HUES48 (cell line): ENCODE data around the gene GYPC.
"Not testable (repeated sequence)": the region's sequence is repeated elsewhere in the genome, so short reads cannot be mapped to it uniquely, and the experiment has no call there.

Experiments used
- H3K27ac ChIP-seq: one replicate; pipeline ENCODE4 v1.7.0; 2013; ENCODE audit warnings: low read depth, low read length, inconsistent platforms
- H3K27me3 ChIP-seq: 2 replicates; pipeline ENCODE4 v1.6.1; 2013; ENCODE audit warnings: mild to moderate bottlenecking, low read length; ENCODE audit not compliant: control insufficient read depth, insufficient read depth
- H3K36me3 ChIP-seq: 2 replicates; pipeline ENCODE4 v1.6.1; 2013; ENCODE audit warnings: low read length; ENCODE audit not compliant: control insufficient read depth, insufficient read depth
- H3K4me1 ChIP-seq: 2 replicates; pipeline ENCODE4 v1.6.1; 2013; ENCODE audit warnings: mild to moderate bottlenecking, low read length; ENCODE audit not compliant: control insufficient read depth, insufficient read depth
- H3K4me3 ChIP-seq: 2 replicates; pipeline ENCODE4 v1.5.1; 2013; ENCODE audit warnings: mild to moderate bottlenecking, low read depth, low read length
- H3K9ac ChIP-seq: 2 replicates; pipeline ENCODE4 v1.6.1; 2013; ENCODE audit warnings: mild to moderate bottlenecking, low read depth, low read length, moderate library complexity
- H3K9me3 ChIP-seq: 2 replicates; pipeline ENCODE4 v1.6.1; 2013; ENCODE audit warnings: low read length; ENCODE audit not compliant: control insufficient read depth, insufficient read depth

Gene GYPC

GRCh38 chr2:126638746-126639145 is 17.2 kb upstream of the GYPC start:
- H3K9me3 ChIP-seq: no peaks in the 10 kb centered on the region
- H3K27me3 ChIP-seq: no peaks in the 10 kb centered on the region
- no peaks in the 10 kb centered on the region for H3K36me3 ChIP-seq
- no peak overlapping the region for H3K9ac ChIP-seq
- H3K4me1 ChIP-seq: 0 out of 2 replicates have a peak, but pooled peaks cover 7% of the 10 kb centered on the region
- no peak overlapping the region for H3K27ac ChIP-seq
- H3K4me3 ChIP-seq: no peak overlapping the region

- H3K27me3 ChIP-seq: no peaks in the 10 kb centered on the region
- 0 out of 2 replicates have a peak, but pooled peaks cover 7% of the 10 kb centered on the region for H3K4me1 ChIP-seq
Observed at GRCh38 chr2:126639276-126639675, 16.7 kb upstream of the GYPC start.

GRCh38 chr2:126641294-126641693 is 14.7 kb upstream of the GYPC start:
- not testable (repeated sequence) for H3K27ac ChIP-seq, H3K4me1 ChIP-seq, H3K4me3 ChIP-seq, H3K27me3 ChIP-seq, H3K9me3 ChIP-seq, H3K36me3 ChIP-seq, H3K9ac ChIP-seq

More at GRCh38 chr2:126639276-126639675, 16.7 kb upstream of the GYPC start:
- Histone ChIP-seq H3K27ac (no peak overlapping the region), H3K4me3 (no peak overlapping the region), H3K36me3 (no peaks in the 10 kb centered on the region), H3K9ac (no peak overlapping the region), H3K9me3 (no peaks in the 10 kb centered on the region)

- Histone ChIP-seq H3K9ac (no peak overlapping the region), H3K4me1 (0 out of 2 replicates have a peak, but pooled peaks cover 7% of the 10 kb centered on the region), H3K27ac (no peak overlapping the region), H3K9me3 (no peaks in the 10 kb centered on the region), H3K4me3 (no peak overlapping the region), H3K36me3 (no peaks in the 10 kb centered on the region), H3K27me3 (no peaks in the 10 kb centered on the region)
Observed at GRCh38 chr2:126642031-126642430, 13.9 kb upstream of the GYPC start.

- no peaks in the 10 kb centered on the region for H3K9me3 ChIP-seq
- no peak overlapping the region for H3K27ac ChIP-seq
- H3K9ac ChIP-seq: no peak overlapping the region
- no peak overlapping the region for H3K4me3 ChIP-seq
- no peaks in the 10 kb centered on the region for H3K27me3 ChIP-seq
- H3K4me1 ChIP-seq: 0 out of 2 replicates have a peak, but pooled peaks cover 7% of the 10 kb centered on the region
- no peaks in the 10 kb centered on the region for H3K36me3 ChIP-seq
Observed at GRCh38 chr2:126643431-126643830, 12.5 kb upstream of the GYPC start.

DNA sequence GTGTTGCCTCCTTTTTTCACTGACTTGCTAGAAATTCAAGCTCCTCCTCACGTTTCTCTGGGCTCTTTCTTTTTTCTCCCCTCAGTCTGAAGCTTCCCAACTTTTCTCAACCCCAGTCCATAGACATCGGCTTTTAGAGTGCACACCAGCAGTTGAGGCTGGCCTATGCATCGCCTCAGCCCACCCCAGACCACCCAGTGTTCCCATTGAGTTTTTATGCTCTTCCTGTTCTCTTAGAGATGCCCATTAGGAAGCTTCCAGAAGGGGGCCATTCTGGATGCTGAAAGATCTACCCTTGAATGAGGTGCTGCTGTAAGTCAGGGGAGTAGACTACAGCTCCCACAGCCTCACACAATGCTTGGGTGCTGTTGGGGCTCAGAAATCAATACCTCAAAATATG is 12.0 kb upstream of the GYPC start:
- Histone ChIP-seq H3K9ac (no peak overlapping the region), H3K27me3 (no peaks in the 10 kb centered on the region), H3K4me1 (0 out of 2 replicates have a peak, but pooled peaks cover 7% of the 10 kb centered on the region), H3K36me3 (no peaks in the 10 kb centered on the region), H3K4me3 (no peak overlapping the region), H3K9me3 (no peaks in the 10 kb centered on the region), H3K27ac (no peak overlapping the region)

DNA sequence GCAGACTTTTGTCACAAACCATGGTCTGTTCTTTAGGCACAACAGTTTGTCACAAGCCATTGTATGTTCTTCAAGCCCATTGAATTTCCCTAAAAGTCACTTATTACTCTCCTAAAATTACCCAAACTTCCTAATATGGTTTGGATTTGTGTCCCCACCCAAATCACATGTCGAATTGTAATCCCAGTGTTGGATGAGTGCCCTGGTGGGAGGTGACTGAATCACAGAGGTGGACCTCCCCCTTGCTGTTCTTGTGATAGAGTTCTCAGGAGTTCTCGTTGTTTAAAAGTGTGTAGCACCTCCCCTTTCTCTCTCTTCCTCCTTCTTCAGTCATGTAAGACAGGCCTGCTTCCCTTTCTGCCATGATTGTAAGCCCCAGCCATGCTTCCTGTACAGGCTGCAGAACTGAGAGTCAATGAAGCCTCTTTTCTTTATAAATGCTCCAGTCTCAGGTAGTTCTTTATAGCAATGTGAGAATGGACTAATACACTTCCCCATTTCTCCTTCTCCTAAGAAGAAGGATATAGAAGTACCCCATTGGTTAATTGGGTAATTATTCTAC is 11.2 kb upstream of the GYPC start:
- Histone ChIP-seq H3K9ac (no peak overlapping the region), H3K9me3 (no peaks in the 10 kb centered on the region), H3K36me3 (no peaks in the 10 kb centered on the region), H3K4me1 (0 out of 2 replicates have a peak, but pooled peaks cover 7% of the 10 kb centered on the region), H3K27me3 (no peaks in the 10 kb centered on the region), H3K4me3 (no peak overlapping the region), H3K27ac (no peak overlapping the region)

GRCh38 chr2:126645211-126645618 is 10.7 kb upstream of the GYPC start:
- Histone ChIP-seq H3K27ac (no peak overlapping the region), H3K27me3 (no peaks in the 10 kb centered on the region), H3K9me3 (no peaks in the 10 kb centered on the region), H3K4me1 (0 out of 2 replicates have a peak, but pooled peaks cover 7% of the 10 kb centered on the region), H3K36me3 (no peaks in the 10 kb centered on the region), H3K9ac (no peak overlapping the region), H3K4me3 (no peak overlapping the region)

GRCh38 chr2:126646026-126646425 is 9.9 kb upstream of the GYPC start:
- Histone ChIP-seq H3K9ac (no peak overlapping the region), H3K4me1 (0 out of 2 replicates have a peak, but pooled peaks cover 7% of the 10 kb centered on the region), H3K27me3 (no peaks in the 10 kb centered on the region), H3K27ac (no peak overlapping the region), H3K4me3 (no peak overlapping the region), H3K9me3 (no peaks in the 10 kb centered on the region), H3K36me3 (no peaks in the 10 kb centered on the region)

DNA sequence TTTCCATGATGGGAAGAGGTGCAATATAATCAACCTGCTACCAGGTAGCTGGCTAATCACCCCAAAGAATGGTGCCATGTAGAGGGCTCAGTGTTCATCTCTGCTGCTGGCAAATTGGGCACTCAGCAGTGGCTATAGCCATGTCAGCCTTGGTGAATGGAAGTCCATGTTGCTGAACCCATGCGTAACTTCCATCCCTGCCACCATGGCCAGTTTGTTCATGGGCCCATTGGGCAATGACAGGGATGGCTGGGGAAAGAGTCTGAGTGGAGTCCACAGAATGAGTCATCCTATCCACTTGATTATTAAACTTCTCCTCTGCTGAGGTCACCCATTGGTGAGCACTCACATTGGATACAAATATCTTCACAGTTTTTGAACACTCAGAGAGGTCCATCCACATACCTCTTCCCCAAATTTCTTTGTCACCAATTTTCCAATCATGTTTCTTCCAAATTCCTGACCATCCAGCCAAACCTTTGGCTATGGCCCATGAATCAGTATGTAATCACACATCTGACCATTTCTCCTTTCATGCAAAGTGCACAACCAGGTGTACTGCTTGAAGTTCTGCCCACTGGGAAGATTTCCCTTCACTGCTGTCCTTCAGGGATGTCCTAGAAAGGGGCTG is 8.1 kb upstream of the GYPC start:
- H3K4me1 ChIP-seq, H3K9me3 ChIP-seq, H3K27me3 ChIP-seq, H3K4me3 ChIP-seq, H3K36me3 ChIP-seq, H3K9ac ChIP-seq, H3K27ac ChIP-seq: not testable (repeated sequence)

DNA sequence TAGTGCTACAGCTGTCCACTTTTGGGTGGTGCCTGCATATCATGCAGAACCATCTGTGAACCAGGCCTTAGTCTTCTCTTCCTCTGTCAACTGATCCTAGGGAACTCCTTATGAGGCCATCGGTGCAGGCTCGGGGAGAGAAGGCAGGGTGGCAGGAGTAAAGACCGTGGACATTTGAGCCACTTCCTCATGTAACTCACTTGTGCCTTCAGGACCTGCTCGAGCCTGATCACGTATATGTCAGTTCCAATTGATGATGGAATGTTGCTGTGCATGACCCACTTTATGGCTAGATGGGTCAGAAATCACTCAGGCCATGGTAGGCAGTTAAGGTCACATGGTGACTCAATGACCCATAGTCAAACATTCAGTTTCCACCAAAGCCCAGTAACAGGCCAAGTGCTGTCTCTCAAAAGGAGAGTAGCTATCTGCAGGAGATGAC is 7.6 kb upstream of the GYPC start:
- H3K9ac ChIP-seq, H3K27me3 ChIP-seq, H3K4me1 ChIP-seq, H3K36me3 ChIP-seq, H3K4me3 ChIP-seq, H3K27ac ChIP-seq, H3K9me3 ChIP-seq: not testable (repeated sequence)
